ENCODE results near the gene TPSB2. TPM values are rescaled to one million over a fixed set of nuclear protein-coding genes. Genes with fewer than 3 reads are reported as not detected.
"Not testable (repeated sequence)": the region's sequence is repeated elsewhere in the genome, so short reads cannot be mapped to it uniquely, and the experiment has no call there.

TPSB2 gene
- not detected for polyA plus RNA-seq (2013, experiment 1 of 2)
- polyA plus RNA-seq (2013, experiment 2 of 2): not detected

GRCh38 chr16:1230084-1230470 lies at the start of gene TPSB2:
TSS of gene TPSB2 (minus strand) at chr16:1230184. CDS start at chr16:1229951, 233 bp downstream.
- H2AK5ac ChIP-seq (ENCODE audit: low read length, severe bottlenecking); H2BK15ac ChIP-seq (ENCODE audit: low read depth, poor library complexity, severe bottlenecking); H2BK5ac ChIP-seq (ENCODE audit: low read depth, low read length, poor library complexity, severe bottlenecking); H3K4me1 ChIP-seq (ENCODE audit: control insufficient read depth, insufficient read depth, low read depth, low read length); H3K18ac ChIP-seq (ENCODE audit: low read depth in 1 of 2, low read length in 2 of 2); H3K36me3 ChIP-seq (ENCODE audit: control insufficient read depth in 1 of 2, insufficient read depth in 2 of 2, low read depth in 1 of 2, low read length in 2 of 2); H3K4me2 ChIP-seq (ENCODE audit: low read length, poor library complexity, severe bottlenecking); H2BK12ac ChIP-seq (ENCODE audit: low read length in 2 of 2); H4K91ac ChIP-seq (ENCODE audit: low read length); H2AFZ ChIP-seq (ENCODE audit: low read depth, low read length); H3K4me3 ChIP-seq (ENCODE audit: insufficient read depth in 1 of 2, low read depth in 1 of 2, low read length in 2 of 2); H3K79me1 ChIP-seq (replicated peaks; ENCODE audit: low read length, poor library complexity, severe bottlenecking); H3K9me3 ChIP-seq (ENCODE audit: control insufficient read depth, low read length); H3K4ac ChIP-seq (ENCODE audit: low read depth in 1 of 2, low read length in 2 of 2); H2BK120ac ChIP-seq (ENCODE audit: low read depth, low read length); H4K8ac ChIP-seq (ENCODE audit: low read length); DNase-seq; H3K23ac ChIP-seq (ENCODE audit: low read length in 2 of 2); H3K9ac ChIP-seq (ENCODE audit: low read length); H3K14ac ChIP-seq (ENCODE audit: low read length in 2 of 2); H3K27me3 ChIP-seq (ENCODE audit: control insufficient read depth in 1 of 2, insufficient read depth in 1 of 2, low read length in 2 of 2); H3K27ac ChIP-seq (ENCODE audit: low read length, poor library complexity, severe bottlenecking): not testable (repeated sequence)
- WGBS: 29% methylated on average over 1 of the region's 11 CpGs

GRCh38 chr16:1279081-1279944 lies 49.3 kb upstream of the TPSB2 start:
- no peak overlapping the region for H3K4me2 ChIP-seq (ENCODE audit: low read length, poor library complexity, severe bottlenecking)
- peaks cover 41 to 79% of the 10 kb centered on the region in 2 experiments for H3K27me3 ChIP-seq (ENCODE audit: control insufficient read depth in 1 of 2, insufficient read depth in 1 of 2, low read length in 2 of 2)
- no peaks in the 10 kb centered on the region for H3K9me3 ChIP-seq (ENCODE audit: control insufficient read depth, low read length)
- H3K4me1 ChIP-seq (ENCODE audit: control insufficient read depth, insufficient read depth, low read depth, low read length): peaks cover 12% of the 10 kb centered on the region
- no peak overlapping the region for H2BK120ac ChIP-seq (ENCODE audit: low read depth, low read length)
- H3K4ac ChIP-seq (ENCODE audit: low read depth in 1 of 2, low read length in 2 of 2): no peak overlapping the region
- 86% methylated on average over 30 of the region's 30 CpGs for WGBS
- H3K18ac ChIP-seq (ENCODE audit: low read depth in 1 of 2, low read length in 2 of 2): no peak overlapping the region
- no peak overlapping the region for H2BK15ac ChIP-seq (ENCODE audit: low read depth, poor library complexity, severe bottlenecking)
- H3K14ac ChIP-seq (ENCODE audit: low read length in 2 of 2): no peak overlapping the region
- no peak overlapping the region for H3K23ac ChIP-seq (ENCODE audit: low read length in 2 of 2)
- H3K36me3 ChIP-seq (ENCODE audit: control insufficient read depth in 1 of 2, insufficient read depth in 2 of 2, low read depth in 1 of 2, low read length in 2 of 2): no peaks in the 10 kb centered on the region
- DNase-seq: no peak
- H2AFZ ChIP-seq (ENCODE audit: low read depth, low read length): no peak overlapping the region
- no peak overlapping the region for H2BK12ac ChIP-seq (ENCODE audit: low read length in 2 of 2)
- no peak overlapping the region for H2AK5ac ChIP-seq (ENCODE audit: low read length, severe bottlenecking)
- no peak overlapping the region for H3K4me3 ChIP-seq (ENCODE audit: insufficient read depth in 1 of 2, low read depth in 1 of 2, low read length in 2 of 2)
- no peak overlapping the region for H3K9ac ChIP-seq (ENCODE audit: low read length)
- H3K79me1 ChIP-seq (replicated peaks; ENCODE audit: low read length, poor library complexity, severe bottlenecking): no peaks in the 10 kb centered on the region
- no peak overlapping the region for H3K27ac ChIP-seq (ENCODE audit: low read length, poor library complexity, severe bottlenecking)
- H4K91ac ChIP-seq (ENCODE audit: low read length): no peak overlapping the region
- no peak overlapping the region for H2BK5ac ChIP-seq (ENCODE audit: low read depth, low read length, poor library complexity, severe bottlenecking)
- no peak overlapping the region for H4K8ac ChIP-seq (ENCODE audit: low read length)

- peaks cover 33 to 77% of the 10 kb centered on the region in 2 experiments for H3K27me3 ChIP-seq (ENCODE audit: control insufficient read depth in 1 of 2, insufficient read depth in 1 of 2, low read length in 2 of 2)
- H3K4me3 ChIP-seq (ENCODE audit: insufficient read depth in 1 of 2, low read depth in 1 of 2, low read length in 2 of 2): no peak overlapping the region
- no peak overlapping the region for H2AFZ ChIP-seq (ENCODE audit: low read depth, low read length)
- H3K23ac ChIP-seq (ENCODE audit: low read length in 2 of 2): no peak overlapping the region
- no peak overlapping the region for H3K9ac ChIP-seq (ENCODE audit: low read length)
- no peaks in the 10 kb centered on the region for H3K36me3 ChIP-seq (ENCODE audit: control insufficient read depth in 1 of 2, insufficient read depth in 2 of 2, low read depth in 1 of 2, low read length in 2 of 2)
- DNase-seq: no peak
- H4K91ac ChIP-seq (ENCODE audit: low read length): no peak overlapping the region
- no peak overlapping the region for H3K18ac ChIP-seq (ENCODE audit: low read depth in 1 of 2, low read length in 2 of 2)
- peaks cover 12% of the 10 kb centered on the region for H3K4me1 ChIP-seq (ENCODE audit: control insufficient read depth, insufficient read depth, low read depth, low read length)
- no peak overlapping the region for H2BK5ac ChIP-seq (ENCODE audit: low read depth, low read length, poor library complexity, severe bottlenecking)
- H3K27ac ChIP-seq (ENCODE audit: low read length, poor library complexity, severe bottlenecking): no peak overlapping the region
- H2BK12ac ChIP-seq (ENCODE audit: low read length in 2 of 2): no peak overlapping the region
- WGBS: 43% methylated on average over 18 of the region's 18 CpGs
- no peak overlapping the region for H3K4me2 ChIP-seq (ENCODE audit: low read length, poor library complexity, severe bottlenecking)
- H2BK120ac ChIP-seq (ENCODE audit: low read depth, low read length): no peak overlapping the region
- no peaks in the 10 kb centered on the region for H3K9me3 ChIP-seq (ENCODE audit: control insufficient read depth, low read length)
- H4K8ac ChIP-seq (ENCODE audit: low read length): no peak overlapping the region
- no peak overlapping the region for H2AK5ac ChIP-seq (ENCODE audit: low read length, severe bottlenecking)
- no peaks in the 10 kb centered on the region for H3K79me1 ChIP-seq (replicated peaks; ENCODE audit: low read length, poor library complexity, severe bottlenecking)
- H3K4ac ChIP-seq (ENCODE audit: low read depth in 1 of 2, low read length in 2 of 2): no peak overlapping the region
- H3K14ac ChIP-seq (ENCODE audit: low read length in 2 of 2): no peak overlapping the region
- no peak overlapping the region for H2BK15ac ChIP-seq (ENCODE audit: low read depth, poor library complexity, severe bottlenecking)
Measured at GRCh38 chr16:1278477-1278876, 48.5 kb upstream of the TPSB2 start.

- no peak overlapping the region for H3K4me3 ChIP-seq (ENCODE audit: insufficient read depth in 1 of 2, low read depth in 1 of 2, low read length in 2 of 2)
- H3K27ac ChIP-seq (ENCODE audit: low read length, poor library complexity, severe bottlenecking): no peak overlapping the region
- H2BK5ac ChIP-seq (ENCODE audit: low read depth, low read length, poor library complexity, severe bottlenecking): no peak overlapping the region
- H3K4ac ChIP-seq (ENCODE audit: low read depth in 1 of 2, low read length in 2 of 2): no peak overlapping the region
- H3K9ac ChIP-seq (ENCODE audit: low read length): no peak overlapping the region
- no peak overlapping the region for H2AFZ ChIP-seq (ENCODE audit: low read depth, low read length)
- no peak overlapping the region for H2BK120ac ChIP-seq (ENCODE audit: low read depth, low read length)
- no peaks in the 10 kb centered on the region for H3K9me3 ChIP-seq (ENCODE audit: control insufficient read depth, low read length)
- peaks cover 28 to 76% of the 10 kb centered on the region in 2 experiments for H3K27me3 ChIP-seq (ENCODE audit: control insufficient read depth in 1 of 2, insufficient read depth in 1 of 2, low read length in 2 of 2)
- no peak overlapping the region for H2BK15ac ChIP-seq (ENCODE audit: low read depth, poor library complexity, severe bottlenecking)
- H3K14ac ChIP-seq (ENCODE audit: low read length in 2 of 2): no peak overlapping the region
- H3K18ac ChIP-seq (ENCODE audit: low read depth in 1 of 2, low read length in 2 of 2): no peak overlapping the region
- no peaks in the 10 kb centered on the region for H3K36me3 ChIP-seq (ENCODE audit: control insufficient read depth in 1 of 2, insufficient read depth in 2 of 2, low read depth in 1 of 2, low read length in 2 of 2)
- H3K23ac ChIP-seq (ENCODE audit: low read length in 2 of 2): no peak overlapping the region
- no peak overlapping the region for H4K91ac ChIP-seq (ENCODE audit: low read length)
- no peak overlapping the region for H2BK12ac ChIP-seq (ENCODE audit: low read length in 2 of 2)
- no peak for DNase-seq
- H3K79me1 ChIP-seq (replicated peaks; ENCODE audit: low read length, poor library complexity, severe bottlenecking): no peaks in the 10 kb centered on the region
- H2AK5ac ChIP-seq (ENCODE audit: low read length, severe bottlenecking): no peak overlapping the region
- H3K4me1 ChIP-seq (ENCODE audit: control insufficient read depth, insufficient read depth, low read depth, low read length): peaks cover 12% of the 10 kb centered on the region
- 79% methylated on average over 21 of the region's 21 CpGs for WGBS
- H4K8ac ChIP-seq (ENCODE audit: low read length): no peak overlapping the region
- no peak overlapping the region for H3K4me2 ChIP-seq (ENCODE audit: low read length, poor library complexity, severe bottlenecking)
Measured at GRCh38 chr16:1277617-1278282, 47.8 kb upstream of the TPSB2 start.

Data from mesenchymal stem cell (in vitro differentiated cells and primary cell).